GM12892 (cell line): ENCODE data around the gene ZNF423.

Experiments used
- DNase-seq: peaks from one replicate; pipeline ENCODE4 v3.0.0; 2011; ENCODE audit not compliant: insufficient read length
- FAIRE-seq: peaks from 2 replicates; lab custom pipeline; 2011; peaks lifted over from hg19 to GRCh38; lab: Jason Lieb, UNC
- POLR2A ChIP-seq: IDR thresholded peaks from 2 replicates; pipeline ENCODE4 v1.6.1; 2011; ENCODE audit warnings: low read depth, low read length, control low read depth
- POLR2AphosphoS5 ChIP-seq: IDR thresholded peaks from 2 replicates; pipeline ENCODE4 v1.6.1; 2011; ENCODE audit warnings: low read depth, low read length, control low read depth
- TAF1 ChIP-seq: IDR thresholded peaks from 2 replicates; pipeline ENCODE4 v1.6.1; 2011; ENCODE audit warnings: low read depth, mild to moderate bottlenecking, control low read depth, low read length, borderline replicate concordance

ZNF423 gene

DNA sequence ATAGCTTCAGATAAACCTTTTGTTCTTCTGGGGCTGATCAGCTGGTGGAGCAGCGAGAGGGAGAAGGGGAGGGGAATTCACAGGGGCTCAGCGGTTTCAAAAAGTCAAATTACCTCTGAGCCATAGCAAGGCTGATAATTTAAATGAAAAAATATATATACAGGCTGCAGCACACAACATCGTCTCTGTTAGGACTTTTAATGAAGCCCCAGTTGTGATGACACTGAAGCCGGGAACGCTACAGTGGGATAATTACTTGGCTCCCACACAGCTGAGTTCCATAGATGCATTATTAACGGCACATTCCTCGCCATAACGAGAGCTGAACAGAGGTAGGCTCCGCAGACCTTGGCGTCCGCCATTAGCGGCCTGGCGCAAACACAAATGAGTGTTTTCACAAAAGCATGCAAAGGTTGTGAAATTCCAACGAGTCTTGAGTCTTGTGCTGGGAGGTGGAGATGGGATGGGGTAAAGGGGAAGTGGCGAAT lies 266.3 kb downstream of the ZNF423 start:
- no peak for FAIRE-seq
- no peak for DNase-seq
- TF ChIP-seq TAF1 (no peak), POLR2A (no peak), POLR2AphosphoS5 (no peak)

GRCh38 chr16:49588729-49589384 lies 267.1 kb downstream of the ZNF423 start:
- TF ChIP-seq POLR2A, result no peak
- no peak for TF ChIP-seq TAF1
- FAIRE-seq, result no peak
- no peak for DNase-seq

- FAIRE-seq, result no peak
- no peak for DNase-seq
- no peak for TF ChIP-seq TAF1
- no peak for TF ChIP-seq POLR2AphosphoS5
- TF ChIP-seq POLR2A, result no peak
Observed at GRCh38 chr16:49588026-49588425, 267.9 kb downstream of the ZNF423 start.

DNA sequence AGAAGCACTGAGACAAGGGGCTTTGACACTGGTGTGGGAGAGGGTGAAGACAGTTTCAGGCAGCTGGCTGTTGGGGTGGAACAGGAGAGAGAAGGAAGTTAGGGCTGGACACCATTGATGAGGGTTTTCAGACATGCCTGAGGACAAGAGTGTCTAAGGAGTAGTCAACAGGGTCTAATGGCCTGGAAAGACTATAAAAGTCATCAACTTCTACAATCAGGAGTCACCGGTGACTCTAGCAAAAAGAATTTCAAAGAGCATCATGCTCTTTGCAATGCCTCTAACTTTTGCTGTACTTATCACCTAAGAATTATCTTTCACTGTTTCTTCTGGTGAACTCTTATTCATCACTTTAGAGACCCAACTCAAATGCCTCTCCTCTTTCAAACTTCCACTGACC lies 268.4 kb downstream of the ZNF423 start:
- TF ChIP-seq TAF1 (no peak), POLR2A (no peak), POLR2AphosphoS5 (no peak)
- FAIRE-seq (no peak), DNase-seq (no peak)

GRCh38 chr16:49586466-49587450 lies 269.2 kb downstream of the ZNF423 start:
- no peak for FAIRE-seq
- DNase-seq, result no peak
- TF ChIP-seq POLR2AphosphoS5 (no peak), POLR2A (no peak), TAF1 (no peak)

- DNase-seq, result no peak
- no peak for FAIRE-seq
- TF ChIP-seq POLR2A, result no peak
- no peak for TF ChIP-seq POLR2AphosphoS5
Observed at GRCh38 chr16:49585143-49585832, 270.6 kb downstream of the ZNF423 start.

DNA sequence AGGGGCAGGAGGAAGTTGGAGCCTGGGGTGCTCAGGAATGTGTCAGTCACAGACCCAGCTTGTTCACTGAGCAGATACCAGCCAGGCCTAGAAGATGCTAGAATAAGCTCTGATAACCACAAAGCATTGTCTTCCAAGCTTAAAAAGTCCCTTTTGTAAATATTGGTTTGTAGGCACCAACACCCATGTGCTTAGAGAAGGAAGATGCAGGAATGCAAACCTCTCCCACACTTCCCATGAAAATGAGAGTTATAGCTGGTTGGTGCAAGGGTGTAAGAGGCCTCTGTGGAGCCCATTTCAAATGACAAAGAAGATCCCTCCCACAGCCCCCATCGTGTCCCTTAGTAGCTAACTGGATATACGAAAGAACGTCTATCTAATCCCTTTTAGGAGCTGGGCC lies 272.0 kb downstream of the ZNF423 start:
- no peak for TF ChIP-seq POLR2AphosphoS5
- TF ChIP-seq TAF1, result no peak
- no peak for TF ChIP-seq POLR2A
- DNase-seq, result no peak
- no peak for FAIRE-seq

- DNase-seq, result no peak
- TF ChIP-seq TAF1, result no peak
- TF ChIP-seq POLR2A, result no peak
- no peak for TF ChIP-seq POLR2AphosphoS5
- FAIRE-seq, result no peak
Observed at GRCh38 chr16:49581630-49582298, 274.1 kb downstream of the ZNF423 start.

- FAIRE-seq (no peak), DNase-seq (no peak)
- TF ChIP-seq TAF1 (no peak), POLR2A (no peak), POLR2AphosphoS5 (no peak)
Observed at GRCh38 chr16:49580751-49581303, 275.1 kb downstream of the ZNF423 start.

- DNase-seq (no peak), FAIRE-seq (no peak)
- TF ChIP-seq TAF1, result no peak
- TF ChIP-seq POLR2A, result no peak
Observed at GRCh38 chr16:49578435-49579024, 277.4 kb downstream of the ZNF423 start.
